ENCODE data around the gene CISH.

DNA sequence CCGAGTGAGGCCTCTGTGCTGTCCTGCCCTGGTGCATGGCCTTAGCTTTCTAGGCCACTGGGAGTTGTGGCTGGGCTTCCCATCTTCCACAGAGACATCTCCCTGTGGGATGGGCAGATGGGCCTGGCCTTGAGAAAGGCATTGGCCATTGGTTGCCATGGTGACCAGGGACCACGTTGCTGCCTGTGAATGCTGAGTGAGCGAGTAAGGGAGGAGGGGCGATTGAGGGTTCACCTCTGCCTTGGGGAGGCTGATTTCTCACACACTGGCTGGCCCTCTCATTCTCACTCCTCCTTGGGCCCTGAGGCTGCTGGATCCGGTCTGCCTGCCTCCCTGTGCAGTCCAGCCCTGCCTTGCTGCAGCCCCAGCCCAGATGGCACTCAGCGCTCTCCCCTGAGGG is 36.7 kb upstream of the CISH start:
- no peak for TF ChIP-seq POLR2A (IDR thresholded peaks at IDR 0.05)
- TF ChIP-seq, protein P1, sequence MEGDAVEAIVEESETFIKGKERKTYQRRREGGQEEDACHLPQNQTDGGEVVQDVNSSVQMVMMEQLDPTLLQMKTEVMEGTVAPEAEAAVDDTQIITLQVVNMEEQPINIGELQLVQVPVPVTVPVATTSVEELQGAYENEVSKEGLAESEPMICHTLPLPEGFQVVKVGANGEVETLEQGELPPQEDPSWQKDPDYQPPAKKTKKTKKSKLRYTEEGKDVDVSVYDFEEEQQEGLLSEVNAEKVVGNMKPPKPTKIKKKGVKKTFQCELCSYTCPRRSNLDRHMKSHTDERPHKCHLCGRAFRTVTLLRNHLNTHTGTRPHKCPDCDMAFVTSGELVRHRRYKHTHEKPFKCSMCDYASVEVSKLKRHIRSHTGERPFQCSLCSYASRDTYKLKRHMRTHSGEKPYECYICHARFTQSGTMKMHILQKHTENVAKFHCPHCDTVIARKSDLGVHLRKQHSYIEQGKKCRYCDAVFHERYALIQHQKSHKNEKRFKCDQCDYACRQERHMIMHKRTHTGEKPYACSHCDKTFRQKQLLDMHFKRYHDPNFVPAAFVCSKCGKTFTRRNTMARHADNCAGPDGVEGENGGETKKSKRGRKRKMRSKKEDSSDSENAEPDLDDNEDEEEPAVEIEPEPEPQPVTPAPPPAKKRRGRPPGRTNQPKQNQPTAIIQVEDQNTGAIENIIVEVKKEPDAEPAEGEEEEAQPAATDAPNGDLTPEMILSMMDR (IDR thresholded peaks at IDR 0.05) = no peak
